DND-41 (cell line): ENCODE results near the gene SLC4A2.

ENCODE experiments used
- ATAC-seq: fragments of 200-7000 bp; cut with Tn5 transposase; 3 replicates; pipeline ENCODE4 v1.9.1; 2021; ENCODE audit warnings: low read depth; ENCODE audit not compliant: insufficient read depth
- DNase-seq: peaks from one replicate; pipeline ENCODE4 v3.0.0-alpha.2; 2020
- H2AFZ ChIP-seq: 2 replicates; pipeline ENCODE4 v1.6.0; 2012; ENCODE audit warnings: low read depth, low read length
- H3K27ac ChIP-seq: 2 replicates; pipeline ENCODE4 v1.5.1; 2012; ENCODE audit warnings: low read length, inconsistent platforms
- H3K27me3 ChIP-seq: fragments of 200-600 bp; sonication (generic); 2 replicates; pipeline ENCODE4 v1.6.0; 2012; ENCODE audit warnings: low read length, mild to moderate bottlenecking, inconsistent platforms; ENCODE audit not compliant: insufficient read depth, poor library complexity
- H3K36me3 ChIP-seq: 2 replicates; pipeline ENCODE4 v1.5.1; 2012; ENCODE audit warnings: low read length, inconsistent platforms; ENCODE audit not compliant: insufficient read depth
- H3K4me1 ChIP-seq: 2 replicates; pipeline ENCODE4 v1.5.1; 2012; ENCODE audit warnings: mild to moderate bottlenecking, low read length; ENCODE audit not compliant: insufficient read depth
- H3K4me2 ChIP-seq: 2 replicates; pipeline ENCODE4 v1.6.0; 2012; ENCODE audit warnings: mild to moderate bottlenecking, moderate library complexity, low read length, inconsistent platforms; ENCODE audit not compliant: insufficient read depth
- H3K4me3 ChIP-seq, 2 experiments: fragments of 200-600 bp in 1 of 2; shearing (Covaris generic) in 1 of 2; 2 replicates each; pipeline ENCODE4 v1.5.1; 2012 to 2016; ENCODE audit warnings: inconsistent platforms in 2 of 2, low read length in 2 of 2, mild to moderate bottlenecking in 2 of 2, low read depth in 1 of 2, moderate library complexity in 1 of 2
- H3K79me2 ChIP-seq: 2 replicates; pipeline ENCODE4 v1.6.0; 2012; ENCODE audit warnings: low read length, inconsistent platforms; ENCODE audit not compliant: insufficient read depth
- H3K9ac ChIP-seq: 2 replicates; pipeline ENCODE4 v1.6.0; 2012; ENCODE audit warnings: low read depth, mild to moderate bottlenecking, inconsistent platforms, low read length, moderate library complexity
- H3K9me3 ChIP-seq: 2 replicates; pipeline ENCODE4 v1.5.1; 2012; ENCODE audit warnings: low read length, moderate library complexity, mild to moderate bottlenecking, inconsistent platforms; ENCODE audit not compliant: insufficient read depth, severe bottlenecking
- H4K20me1 ChIP-seq: 2 replicates; pipeline ENCODE4 v1.6.0; 2012; ENCODE audit warnings: low read length; ENCODE audit not compliant: insufficient read depth
- CTCF ChIP-seq: IDR thresholded peaks from 2 replicates; pipeline ENCODE4 v1.5.1; 2012; ENCODE audit warnings: borderline replicate concordance, low read length, moderate library complexity, mild to moderate bottlenecking; ENCODE audit not compliant: poor library complexity, severe bottlenecking; ENCODE audit errors: extremely low read depth
- EZH2 ChIP-seq: IDR thresholded peaks from 3 replicates; pipeline ENCODE4 v1.6.1; 2012; ENCODE audit warnings: borderline replicate concordance, low read depth, mild to moderate bottlenecking, moderate library complexity, low read length, inconsistent platforms; ENCODE audit not compliant: severe bottlenecking

SLC4A2 gene

DNA sequence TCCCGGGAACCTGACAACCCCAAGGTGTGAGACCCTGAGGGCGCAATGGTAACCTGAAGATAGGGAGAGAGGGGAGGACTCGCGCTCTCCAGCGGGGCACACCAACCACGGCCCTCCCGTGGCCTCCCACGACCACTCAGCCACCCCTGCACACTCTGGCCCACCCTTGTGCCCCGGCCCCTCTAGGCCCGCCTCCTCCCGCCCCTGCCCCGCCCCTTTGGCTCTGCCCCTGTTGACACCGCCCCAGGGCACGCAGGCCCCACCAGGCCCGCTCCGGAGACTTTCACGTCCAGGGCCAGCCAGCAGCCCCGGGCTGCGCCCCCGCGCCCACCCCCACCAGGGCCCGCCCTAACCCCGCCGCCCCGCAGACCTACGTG lies 46.0 kb upstream of the SLC4A2 start:
- Histone ChIP-seq H4K20me1 (no peaks in the 10 kb centered on the region), H3K36me3 (no peaks in the 10 kb centered on the region), H3K4me3 (no peak overlapping the region), H3K27ac (no peak overlapping the region), H3K9me3 (no peaks in the 10 kb centered on the region), H2AFZ (no peak overlapping the region), H3K79me2 (no peaks in the 10 kb centered on the region), H3K9ac (no peak overlapping the region), H3K4me1 (peaks cover 27% of the 10 kb centered on the region), H3K27me3 (no peaks in the 10 kb centered on the region), H3K4me2 (no peak overlapping the region)
- ATAC-seq (no peak), DNase-seq (no peak)
- TF ChIP-seq CTCF (no peak), EZH2 (no peak)

DNA sequence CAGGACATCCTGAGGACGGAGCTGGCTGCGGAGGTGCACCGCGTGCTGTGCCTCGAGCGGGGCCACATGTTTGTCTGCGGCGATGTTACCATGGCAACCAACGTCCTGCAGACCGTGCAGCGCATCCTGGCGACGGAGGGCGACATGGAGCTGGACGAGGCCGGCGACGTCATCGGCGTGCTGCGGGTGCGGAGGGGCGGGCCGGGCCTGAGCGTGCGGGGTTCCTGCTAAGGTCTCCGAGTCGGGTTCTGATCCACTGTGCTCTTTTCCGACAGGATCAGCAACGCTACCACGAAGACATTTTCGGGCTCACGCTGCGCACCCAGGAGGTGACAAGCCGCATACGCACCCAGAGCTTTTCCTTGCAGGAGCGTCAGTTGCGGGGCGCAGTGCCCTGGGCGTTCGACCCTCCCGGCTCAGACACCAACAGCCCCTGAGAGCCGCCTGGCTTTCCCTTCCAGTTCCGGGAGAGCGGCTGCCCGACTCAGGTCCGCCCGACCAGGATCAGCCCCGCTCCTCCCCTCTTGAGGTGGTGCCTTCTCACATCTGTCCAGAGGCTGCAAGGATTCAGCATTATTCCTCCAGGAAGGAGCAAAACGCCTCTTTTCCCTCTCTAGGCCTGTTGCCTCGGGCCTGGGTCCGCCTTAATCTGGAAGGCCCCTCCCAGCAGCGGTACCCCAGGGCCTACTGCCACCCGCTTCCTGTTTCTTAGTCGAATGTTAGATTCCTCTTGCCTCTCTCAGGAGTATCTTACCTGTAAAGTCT lies 45.5 kb upstream of the SLC4A2 start:
- H3K27ac ChIP-seq = no peak overlapping the region
- H3K9ac ChIP-seq = no peak overlapping the region

GRCh38 chr7:151014950-151015349 lies 44.4 kb upstream of the SLC4A2 start:
- Histone ChIP-seq H3K27me3 (no peaks in the 10 kb centered on the region), H3K9me3 (no peaks in the 10 kb centered on the region), H3K79me2 (no peaks in the 10 kb centered on the region), H3K4me1 (peaks cover 17% of the 10 kb centered on the region), H3K4me3 (no peak overlapping the region), H3K36me3 (no peaks in the 10 kb centered on the region), H3K27ac (no peak overlapping the region), H2AFZ (no peak overlapping the region), H4K20me1 (no peaks in the 10 kb centered on the region), H3K4me2 (no peak overlapping the region), H3K9ac (no peak overlapping the region)
- TF ChIP-seq EZH2 (no peak), CTCF (no peak)
- ATAC-seq (no peak), DNase-seq (no peak)

More for the DNA sequence above, 45.5 kb upstream of the SLC4A2 start:
- ATAC-seq (no peak), DNase-seq (no peak)
- no peaks in the 10 kb centered on the region for H3K79me2 ChIP-seq
- no peaks in the 10 kb centered on the region for H3K36me3 ChIP-seq
- no peaks in the 10 kb centered on the region for H4K20me1 ChIP-seq
- H2AFZ ChIP-seq = no peak overlapping the region
- H3K4me1 ChIP-seq = peaks cover 24% of the 10 kb centered on the region
- no peaks in the 10 kb centered on the region for H3K27me3 ChIP-seq
- no peak for TF ChIP-seq EZH2
- TF ChIP-seq CTCF = no peak
- no peak overlapping the region for H3K4me2 ChIP-seq
- no peak overlapping the region for H3K4me3 ChIP-seq
- H3K9me3 ChIP-seq = no peaks in the 10 kb centered on the region

DNA sequence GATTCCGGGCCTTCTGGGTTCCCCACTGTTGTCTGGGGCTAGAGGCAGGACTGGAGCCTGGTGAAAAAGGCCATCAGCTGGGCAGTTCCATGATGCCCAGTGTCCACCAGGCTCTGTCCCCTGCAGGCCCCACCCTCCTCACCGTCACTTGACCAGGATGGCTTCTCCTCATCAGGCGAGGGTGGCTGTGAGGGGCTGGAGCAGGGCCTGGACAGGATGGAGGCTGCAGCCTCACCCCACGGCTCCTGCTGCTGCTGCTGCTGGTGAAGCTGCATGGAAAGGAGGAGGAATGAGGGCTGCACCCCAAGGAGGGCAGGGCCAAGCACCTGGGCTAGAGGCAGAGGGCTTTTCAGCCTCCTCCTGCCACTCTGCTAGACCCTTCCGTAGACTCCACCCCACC lies 43.4 kb upstream of the SLC4A2 start:
- H3K27ac ChIP-seq = no peak overlapping the region
- TF ChIP-seq EZH2 (no peak), CTCF (no peak)
- H3K4me2 ChIP-seq = no peak overlapping the region
- ATAC-seq = no peak
- H3K9me3 ChIP-seq = no peaks in the 10 kb centered on the region
- no peaks in the 10 kb centered on the region for H3K79me2 ChIP-seq
- H3K9ac ChIP-seq = no peak overlapping the region
- no peaks in the 10 kb centered on the region for H4K20me1 ChIP-seq
- H2AFZ ChIP-seq = no peak overlapping the region
- no peak overlapping the region for H3K4me3 ChIP-seq
- peaks cover 1% of the 10 kb centered on the region for H3K27me3 ChIP-seq
- H3K4me1 ChIP-seq = peaks cover 17% of the 10 kb centered on the region
- DNase-seq = no peak
- no peaks in the 10 kb centered on the region for H3K36me3 ChIP-seq
